ENCODE results near the gene PLB1. TPM values are rescaled to one million over a fixed set of nuclear protein-coding genes. Genes with fewer than 3 reads are reported as not detected.

Gene PLB1
- total RNA-seq, 1 experiment from 2014 or later = 0.86 TPM

GRCh38 chr2:28565033-28565432, 69.2 kb downstream of the PLB1 start:
- DNase-seq (ENCODE audit: low read depth) = no peak

GRCh38 chr2:28565720-28566295, 69.9 kb downstream of the PLB1 start:
- DNase-seq (ENCODE audit: low read depth) = no peak

- DNase-seq (ENCODE audit: low read depth) = peak; percentile 88
These were observed 70.7 kb downstream of the PLB1 start for GRCh38 chr2:28566521-28567041.

- DNase-seq (ENCODE audit: low read depth) = peak; percentile 28
These were observed 71.2 kb downstream of the PLB1 start for GRCh38 chr2:28567061-28567471.

- no peak for DNase-seq (ENCODE audit: low read depth)
These were observed 72.2 kb downstream of the PLB1 start for GRCh38 chr2:28568036-28568435.

GRCh38 chr2:28568533-28568932, 72.7 kb downstream of the PLB1 start:
- DNase-seq (ENCODE audit: low read depth) = no peak

- no peak for DNase-seq (ENCODE audit: low read depth)
These were observed 74.6 kb downstream of the PLB1 start for GRCh38 chr2:28570431-28570830.

GRCh38 chr2:28576714-28577113, 80.9 kb downstream of the PLB1 start:
- peak; percentile 44 for DNase-seq (ENCODE audit: low read depth)

GRCh38 chr2:28577791-28578680, 82.2 kb downstream of the PLB1 start:
- DNase-seq (ENCODE audit: low read depth) = no peak

- no peak for DNase-seq (ENCODE audit: low read depth)
These were observed 82.9 kb downstream of the PLB1 start for GRCh38 chr2:28578774-28579173.

GRCh38 chr2:28579606-28580005, 83.7 kb downstream of the PLB1 start:
- DNase-seq (ENCODE audit: low read depth) = no peak

- DNase-seq (ENCODE audit: low read depth) = no peak
These were observed 84.2 kb downstream of the PLB1 start for GRCh38 chr2:28580078-28580477.

GRCh38 chr2:28581312-28581711, 85.5 kb downstream of the PLB1 start:
- DNase-seq (ENCODE audit: low read depth) = no peak

GRCh38 chr2:28582152-28582551, 86.3 kb downstream of the PLB1 start:
- no peak for DNase-seq (ENCODE audit: low read depth)

- no peak for DNase-seq (ENCODE audit: low read depth)
These were observed 86.7 kb downstream of the PLB1 start for GRCh38 chr2:28582595-28582994.

- DNase-seq (ENCODE audit: low read depth) = peak; percentile 98
These were observed 88.2 kb downstream of the PLB1 start for GRCh38 chr2:28583899-28584553.

- DNase-seq (ENCODE audit: low read depth) = no peak
These were observed 91.0 kb downstream of the PLB1 start for GRCh38 chr2:28586867-28587266.

GRCh38 chr2:28587526-28588291, 91.8 kb downstream of the PLB1 start:
- DNase-seq (ENCODE audit: low read depth) = no peak

GRCh38 chr2:28588292-28588670, 92.4 kb downstream of the PLB1 start:
- no peak for DNase-seq (ENCODE audit: low read depth)

- DNase-seq (ENCODE audit: low read depth) = no peak
These were observed 94.0 kb downstream of the PLB1 start for GRCh38 chr2:28589746-28590463.

Data from Daoy (cell line).